GM20000 (cell line): ENCODE results near the gene HDAC4.

Experiments used
- DNase-seq: peaks from one replicate; pipeline ENCODE4 v3.0.0; 2012; ENCODE audit warnings: low spot score
- CTCF ChIP-seq: IDR thresholded peaks from 2 replicates; pipeline ENCODE4 v1.5.1; 2012; ENCODE audit warnings: mild to moderate bottlenecking, control low read depth; ENCODE audit errors: extremely low read depth, missing control alignments

Gene HDAC4

GRCh38 chr2:239114616-239115265 is 286.1 kb downstream of the HDAC4 start:
- no peak for DNase-seq
- TF ChIP-seq CTCF, result no peak

- TF ChIP-seq CTCF, result no peak
- no peak for DNase-seq
These were observed 286.7 kb downstream of the HDAC4 start for GRCh38 chr2:239114119-239114581.

GRCh38 chr2:239113615-239114014 is 287.2 kb downstream of the HDAC4 start:
- no peak for TF ChIP-seq CTCF
- DNase-seq, result no peak

- DNase-seq, result no peak
- no peak for TF ChIP-seq CTCF
These were observed 287.6 kb downstream of the HDAC4 start for GRCh38 chr2:239113171-239113570.

GRCh38 chr2:239112127-239112774 is 288.6 kb downstream of the HDAC4 start:
- TF ChIP-seq CTCF, result no peak
- no peak for DNase-seq

- no peak for TF ChIP-seq CTCF
These were observed 289.3 kb downstream of the HDAC4 start for GRCh38 chr2:239111401-239112100.

GRCh38 chr2:239110595-239111048 is 290.2 kb downstream of the HDAC4 start:
- TF ChIP-seq CTCF, result no peak
- DNase-seq, result no peak

More at GRCh38 chr2:239111401-239112100, 289.3 kb downstream of the HDAC4 start:
- DNase-seq, result no peak
